Measurements from ENCODE around the gene NSFL1C.
A peak's percentile ranks its signal among the peaks of the same experiment; 100 is the strongest.

Gene NSFL1C

GRCh38 chr20:1472556-1473245 lies 6.1 kb upstream of the NSFL1C start:
- Histone ChIP-seq H3K4me1 (ENCODE audit: insufficient read depth, poor library complexity, severe bottlenecking) (peaks cover 25% of the 10 kb centered on the region), H3K27me3 (ENCODE audit: insufficient read depth, poor library complexity, severe bottlenecking) (no peaks in the 10 kb centered on the region), H3K27ac (ENCODE audit: poor library complexity, severe bottlenecking) (no peak overlapping the region), H3K36me3 (ENCODE audit: low read depth) (no peaks in the 10 kb centered on the region), H3K4me3 (ENCODE audit: severe bottlenecking) (no peak overlapping the region), H3K9me3 (ENCODE audit: severe bottlenecking) (no peaks in the 10 kb centered on the region)
- no peak for TF ChIP-seq CTCF (IDR thresholded peaks at IDR 0.05; ENCODE audit: poor library complexity, severe bottlenecking)
- no peak for ATAC-seq (ENCODE audit: low read depth)
- DNase-seq (ENCODE audit: low spot score): no peak

GRCh38 chr20:1471242-1471641 lies 4.6 kb upstream of the NSFL1C start:
- Histone ChIP-seq H3K4me3 (ENCODE audit: severe bottlenecking) (no peak overlapping the region), H3K4me1 (ENCODE audit: insufficient read depth, poor library complexity, severe bottlenecking) (peaks cover 18% of the 10 kb centered on the region), H3K9me3 (ENCODE audit: severe bottlenecking) (no peaks in the 10 kb centered on the region), H3K36me3 (ENCODE audit: low read depth) (no peaks in the 10 kb centered on the region), H3K27me3 (ENCODE audit: insufficient read depth, poor library complexity, severe bottlenecking) (no peaks in the 10 kb centered on the region), H3K27ac (ENCODE audit: poor library complexity, severe bottlenecking) (peak overlapping the region; percentile 57)
- TF ChIP-seq CTCF (IDR thresholded peaks at IDR 0.05; ENCODE audit: poor library complexity, severe bottlenecking): no peak
- ATAC-seq (ENCODE audit: low read depth) (no peak), DNase-seq (ENCODE audit: low spot score) (no peak)

DNA sequence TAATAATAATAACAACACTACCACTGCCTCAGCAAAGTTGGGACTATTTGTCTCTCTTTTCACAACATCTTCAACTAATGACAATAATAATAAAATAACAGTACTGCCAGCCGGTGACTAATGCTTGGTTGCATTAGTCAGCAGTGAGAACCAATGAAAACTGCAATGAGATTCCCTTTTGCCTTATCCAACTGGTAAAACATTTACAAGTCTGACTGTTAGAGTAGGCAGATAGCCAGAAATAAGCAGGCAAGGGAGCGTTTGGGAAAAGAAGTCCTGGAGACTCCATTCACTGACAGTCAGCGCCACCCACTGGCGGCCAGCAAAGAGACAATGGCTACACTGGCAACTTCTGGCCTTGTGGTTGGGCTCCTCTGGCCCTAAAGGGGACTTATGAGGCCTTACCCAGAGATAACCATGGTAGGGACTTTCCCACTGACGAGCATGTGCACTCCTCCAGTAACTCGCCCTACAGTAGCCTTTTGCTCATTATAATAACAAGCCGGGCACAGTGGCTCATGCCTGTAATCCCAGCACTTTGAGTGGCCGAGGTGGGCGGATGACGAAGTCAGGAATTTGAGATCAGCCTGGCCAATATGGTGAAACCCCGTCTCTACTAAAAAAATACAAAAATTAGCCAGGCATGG lies 3.4 kb upstream of the NSFL1C start:
- peak; percentile 98 for TF ChIP-seq CTCF (IDR thresholded peaks at IDR 0.05; ENCODE audit: poor library complexity, severe bottlenecking)
- peak; percentile 85 for DNase-seq (ENCODE audit: low spot score)
- Histone ChIP-seq H3K9me3 (ENCODE audit: severe bottlenecking) (no peaks in the 10 kb centered on the region), H3K4me3 (ENCODE audit: severe bottlenecking) (no peak overlapping the region), H3K27ac (ENCODE audit: poor library complexity, severe bottlenecking) (peak overlapping the region; percentile 57), H3K27me3 (ENCODE audit: insufficient read depth, poor library complexity, severe bottlenecking) (no peaks in the 10 kb centered on the region), H3K4me1 (ENCODE audit: insufficient read depth, poor library complexity, severe bottlenecking) (peaks cover 14% of the 10 kb centered on the region), H3K36me3 (ENCODE audit: low read depth) (peaks cover 3% of the 10 kb centered on the region; the same call in 1 of the 2 replicates)
- ATAC-seq (ENCODE audit: low read depth): peak; percentile 62

- H3K4me3 ChIP-seq (ENCODE audit: severe bottlenecking): no peak overlapping the region
- no peak for TF ChIP-seq CTCF (IDR thresholded peaks at IDR 0.05; ENCODE audit: poor library complexity, severe bottlenecking)
- H3K4me1 ChIP-seq (ENCODE audit: insufficient read depth, poor library complexity, severe bottlenecking): peaks cover 13% of the 10 kb centered on the region
- no peaks in the 10 kb centered on the region for H3K27me3 ChIP-seq (ENCODE audit: insufficient read depth, poor library complexity, severe bottlenecking)
- DNase-seq (ENCODE audit: low spot score): no peak
- H3K9me3 ChIP-seq (ENCODE audit: severe bottlenecking): no peaks in the 10 kb centered on the region
- H3K36me3 ChIP-seq (ENCODE audit: low read depth): peaks cover 10% of the 10 kb centered on the region
- no peak for ATAC-seq (ENCODE audit: low read depth)
- peak overlapping the region; percentile 57 for H3K27ac ChIP-seq (ENCODE audit: poor library complexity, severe bottlenecking)
Measured at GRCh38 chr20:1469306-1469905, 2.8 kb upstream of the NSFL1C start.
